GM23338 (cell line): ENCODE measurements around the gene RAC3. TPM values are rescaled to one million over a fixed set of nuclear protein-coding genes. Genes with fewer than 3 reads are reported as not detected.

ENCODE experiments used
- ATAC-seq: fragments of 200-7000 bp; cut with Tn5 transposase; 3 replicates; pipeline ENCODE4 v1.9.1; 2020
- DNase-seq: peaks from one replicate; pipeline ENCODE4 v3.0.0-alpha.2; 2015; ENCODE audit warnings: low spot score
- H2AFZ ChIP-seq: fragments of 200-600 bp; sonication (generic); 2 replicates; pipeline ENCODE4 v1.8.0; 2016; ENCODE audit warnings: antibody characterized with exemption, mild to moderate bottlenecking, moderate library complexity
- H3F3A ChIP-seq: fragments of 200-600 bp; sonication (generic); replicated peaks from 2 replicates; pipeline ENCODE4 v1.8.0; 2017; ENCODE audit warnings: antibody characterized with exemption, mixed run types, low read depth
- H3K27ac ChIP-seq: fragments of 200-600 bp; sonication (generic); 2 replicates; pipeline ENCODE4 v1.6.1; 2016; ENCODE audit warnings: low read depth
- H3K27me3 ChIP-seq: fragments of 200-600 bp; sonication (generic); 2 replicates; pipeline ENCODE4 v1.8.0; 2016; ENCODE audit warnings: mild to moderate bottlenecking, mixed run types, moderate library complexity; ENCODE audit not compliant: insufficient read depth
- H3K36me3 ChIP-seq: fragments of 200-600 bp; sonication (generic); 2 replicates; pipeline ENCODE4 v1.8.0; 2016; ENCODE audit warnings: mild to moderate bottlenecking; ENCODE audit not compliant: insufficient read depth
- H3K4me1 ChIP-seq: fragments of 200-600 bp; sonication (generic); 2 replicates; pipeline ENCODE4 v1.8.0; 2016; ENCODE audit warnings: mild to moderate bottlenecking, moderate library complexity; ENCODE audit not compliant: insufficient read depth
- H3K4me2 ChIP-seq: fragments of 200-600 bp; sonication (generic); 2 replicates; pipeline ENCODE4 v1.7.1; 2017; ENCODE audit warnings: mixed run types
- H3K4me3 ChIP-seq: fragments of 200-600 bp; sonication (generic); 2 replicates; pipeline ENCODE4 v1.6.1; 2016; ENCODE audit warnings: mixed run types
- H3K79me2 ChIP-seq: fragments of 200-600 bp; sonication (generic); replicated peaks from 2 replicates; pipeline ENCODE4 v1.8.0; 2017; ENCODE audit warnings: mild to moderate bottlenecking; ENCODE audit not compliant: insufficient read depth
- H3K9me2 ChIP-seq: fragments of 200-600 bp; sonication (generic); 2 replicates; pipeline ENCODE4 v1.8.0; 2017; ENCODE audit not compliant: insufficient read depth
- H4K20me1 ChIP-seq: fragments of 200-600 bp; sonication (generic); replicated peaks from 2 replicates; pipeline ENCODE4 v1.8.0; 2017; ENCODE audit warnings: mild to moderate bottlenecking; ENCODE audit not compliant: insufficient read depth
- H3K27ac Mint-ChIP-seq: 2 replicates; pipeline ENCODE4 v1.8.0; 2020; ENCODE audit warnings: inconsistent platforms, mild to moderate bottlenecking, moderate library complexity, mixed read lengths
- H3K27me3 Mint-ChIP-seq: 3 replicates; pipeline ENCODE4 v1.8.0; 2022; ENCODE audit warnings: low read depth, mild to moderate bottlenecking, moderate library complexity, mixed read lengths, inconsistent platforms; ENCODE audit not compliant: insufficient read depth, poor library complexity
- H3K36me3 Mint-ChIP-seq: 3 replicates; pipeline ENCODE4 v1.8.0; 2021; ENCODE audit warnings: low read depth, mild to moderate bottlenecking, inconsistent platforms, moderate library complexity, mixed read lengths
- H3K4me1 Mint-ChIP-seq: 3 replicates; pipeline ENCODE4 v1.8.0; 2020; ENCODE audit warnings: mild to moderate bottlenecking, inconsistent platforms, mixed read lengths
- H3K4me3 Mint-ChIP-seq: 3 replicates; pipeline ENCODE4 v1.8.0; 2021; ENCODE audit warnings: moderate library complexity, mild to moderate bottlenecking, inconsistent platforms, mixed read lengths
- H3K9me3 Mint-ChIP-seq: 3 replicates; pipeline ENCODE4 v1.8.0; 2020; ENCODE audit warnings: moderate library complexity, mild to moderate bottlenecking, inconsistent platforms, mixed read lengths
- CREB1 ChIP-seq: fragments of 250-450 bp; sonication (Bioruptor Pico); IDR thresholded peaks from 2 replicates; pipeline ENCODE4 v1.5.0; 2020; ENCODE audit warnings: low read depth, mild to moderate bottlenecking, moderate library complexity
- EZH2 ChIP-seq: fragments of 200-600 bp; sonication (generic); IDR thresholded peaks from one replicate; pipeline ENCODE4 v1.8.0; 2017; ENCODE audit warnings: antibody characterized with exemption, mild to moderate bottlenecking, low read depth; ENCODE audit not compliant: unreplicated experiment
- JUNB ChIP-seq: IDR thresholded peaks from one replicate; pipeline ENCODE4 v1.6.1; 2016; ENCODE audit warnings: antibody characterized with exemption; ENCODE audit not compliant: unreplicated experiment
- NANOG ChIP-seq: IDR thresholded peaks from 2 replicates; pipeline ENCODE4 v1.6.1; 2016; ENCODE audit warnings: antibody characterized with exemption, borderline replicate concordance
- POLR2AphosphoS5 ChIP-seq: IDR thresholded peaks from 2 replicates; pipeline ENCODE4 v1.6.1; 2016; ENCODE audit warnings: antibody characterized with exemption, low read depth
- STAT1 ChIP-seq: IDR thresholded peaks from one replicate; pipeline ENCODE4 v1.6.1; 2016; ENCODE audit warnings: antibody characterized with exemption; ENCODE audit not compliant: unreplicated experiment
- ZNF331 ChIP-seq: fragments of 250-450 bp; sonication (Bioruptor Pico); IDR thresholded peaks from 2 replicates; pipeline ENCODE4 v1.5.0; 2020; ENCODE audit warnings: low read depth, mild to moderate bottlenecking, moderate library complexity
- polyA plus RNA-seq: library from polyadenylated mRNA; unstranded; fragments of >200 nt; fragmentation: Nextera tagmentation; extraction: Ambion mirVana; gene quantifications from 2 replicates; pipeline ENCODE4 v1.2.1, GENCODE V29; 2016
- total RNA-seq: library from RNA; depleted of rRNA; stranded (reverse); fragments of >200 nt; shearing (Covaris generic); gene quantifications from 2 replicates; pipeline ENCODE4 v1.2.3, GENCODE V29; 2014
- TF ChIP-seq, protein P1 (sequence below), 2 experiments: fragments of 200-600 bp in 1 of 2; sonication (generic) in 1 of 2; conservative IDR thresholded peaks; 2 replicates each; pipeline versions ENCODE4 v1.5.1 to v1.6.1; 2016 to 2017; ENCODE audit warnings: antibody characterized with exemption in 2 of 2, low read depth in 2 of 2, mild to moderate bottlenecking in 2 of 2, moderate library complexity in 1 of 2
- TF ChIP-seq, protein P2 (sequence below): IDR thresholded peaks from 2 replicates; pipeline ENCODE4 v1.6.1; 2016; ENCODE audit warnings: antibody characterized with exemption
- TF ChIP-seq, protein P3 (sequence below): IDR thresholded peaks from one replicate; pipeline ENCODE4 v1.6.1; 2018; ENCODE audit warnings: antibody characterized with exemption; ENCODE audit not compliant: unreplicated experiment

The RAC3 gene
- total and polyA plus RNA-seq, 2 experiments from 2014 or later: 31.5 to 293 TPM

DNA sequence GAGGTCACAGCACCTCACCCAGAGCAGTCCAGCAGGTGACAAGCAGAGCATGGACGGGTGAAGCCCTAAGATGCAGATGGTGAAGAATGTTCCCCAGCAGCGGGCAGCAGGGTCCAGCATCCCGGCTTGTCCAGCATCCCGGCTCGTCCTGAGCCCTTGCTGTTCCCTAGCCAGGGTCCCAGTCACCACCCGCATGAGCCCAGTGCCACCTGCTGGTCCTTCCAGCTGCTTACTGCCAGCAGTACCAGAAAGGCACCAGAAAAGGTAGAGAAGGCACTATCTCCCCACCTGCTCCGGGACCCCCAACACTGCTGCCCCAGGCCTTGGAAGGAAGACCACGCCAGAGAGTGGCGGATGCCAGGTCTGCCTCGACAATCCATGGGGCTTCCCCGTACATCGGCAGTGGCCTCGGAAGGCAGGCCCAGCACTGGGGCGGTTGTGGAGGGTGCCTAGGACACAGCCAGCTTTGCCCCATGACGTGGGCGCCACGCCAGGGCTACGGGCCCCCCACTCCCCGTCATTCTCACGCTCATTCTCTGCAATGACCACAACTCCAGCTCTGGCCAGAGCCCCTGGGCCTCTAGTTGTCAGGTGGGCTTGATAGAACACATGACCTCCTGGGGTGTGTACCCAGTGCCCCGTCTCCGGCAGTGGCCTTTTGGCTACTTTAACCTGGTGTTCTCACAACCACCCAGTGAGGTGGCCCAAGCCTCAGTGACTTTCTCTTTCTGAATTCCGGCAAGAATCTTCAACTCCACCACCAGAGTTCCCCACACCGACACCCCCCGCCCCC is 10.2 kb upstream of the RAC3 start:
- H3K36me3 ChIP-seq: no peaks in the 10 kb centered on the region
- H3K27me3 Mint-ChIP-seq: peaks cover 26% of the 10 kb centered on the region
- peak overlapping the region; percentile 95 for H3K4me2 ChIP-seq
- no peaks in the 10 kb centered on the region for H3K9me2 ChIP-seq
- peaks cover 13% of the 10 kb centered on the region; the same call in 1 of the 2 replicates for H3F3A ChIP-seq
- H3K4me1 Mint-ChIP-seq: peaks cover 11% of the 10 kb centered on the region
- H2AFZ ChIP-seq: no peak overlapping the region
- no peaks in the 10 kb centered on the region; the same call in 2 of the 3 replicates for H3K9me3 Mint-ChIP-seq
- peaks cover 6% of the 10 kb centered on the region for H3K36me3 Mint-ChIP-seq
- TF ChIP-seq, protein P1, sequence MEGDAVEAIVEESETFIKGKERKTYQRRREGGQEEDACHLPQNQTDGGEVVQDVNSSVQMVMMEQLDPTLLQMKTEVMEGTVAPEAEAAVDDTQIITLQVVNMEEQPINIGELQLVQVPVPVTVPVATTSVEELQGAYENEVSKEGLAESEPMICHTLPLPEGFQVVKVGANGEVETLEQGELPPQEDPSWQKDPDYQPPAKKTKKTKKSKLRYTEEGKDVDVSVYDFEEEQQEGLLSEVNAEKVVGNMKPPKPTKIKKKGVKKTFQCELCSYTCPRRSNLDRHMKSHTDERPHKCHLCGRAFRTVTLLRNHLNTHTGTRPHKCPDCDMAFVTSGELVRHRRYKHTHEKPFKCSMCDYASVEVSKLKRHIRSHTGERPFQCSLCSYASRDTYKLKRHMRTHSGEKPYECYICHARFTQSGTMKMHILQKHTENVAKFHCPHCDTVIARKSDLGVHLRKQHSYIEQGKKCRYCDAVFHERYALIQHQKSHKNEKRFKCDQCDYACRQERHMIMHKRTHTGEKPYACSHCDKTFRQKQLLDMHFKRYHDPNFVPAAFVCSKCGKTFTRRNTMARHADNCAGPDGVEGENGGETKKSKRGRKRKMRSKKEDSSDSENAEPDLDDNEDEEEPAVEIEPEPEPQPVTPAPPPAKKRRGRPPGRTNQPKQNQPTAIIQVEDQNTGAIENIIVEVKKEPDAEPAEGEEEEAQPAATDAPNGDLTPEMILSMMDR (conservative IDR thresholded peaks at IDR 0.05; ENCODE audit: low read depth in 2 of 2): peak in 1 of 2 experiments; percentile 76
- no peak for TF ChIP-seq JUNB
- peaks cover 3% of the 10 kb centered on the region for H4K20me1 ChIP-seq
- peaks cover 15% of the 10 kb centered on the region for H3K79me2 ChIP-seq
- H3K4me1 ChIP-seq: peaks cover 5% of the 10 kb centered on the region; the same call in 1 of the 2 replicates
- no peak overlapping the region for H3K27ac Mint-ChIP-seq
- H3K4me3 ChIP-seq: peak overlapping the region; percentile 98
- ATAC-seq (no peak), DNase-seq (peak; percentile 53)
- H3K27ac ChIP-seq: no peak overlapping the region
- peak overlapping the region; percentile 85 for H3K4me3 Mint-ChIP-seq
- H3K27me3 ChIP-seq: no peaks in the 10 kb centered on the region

DNA sequence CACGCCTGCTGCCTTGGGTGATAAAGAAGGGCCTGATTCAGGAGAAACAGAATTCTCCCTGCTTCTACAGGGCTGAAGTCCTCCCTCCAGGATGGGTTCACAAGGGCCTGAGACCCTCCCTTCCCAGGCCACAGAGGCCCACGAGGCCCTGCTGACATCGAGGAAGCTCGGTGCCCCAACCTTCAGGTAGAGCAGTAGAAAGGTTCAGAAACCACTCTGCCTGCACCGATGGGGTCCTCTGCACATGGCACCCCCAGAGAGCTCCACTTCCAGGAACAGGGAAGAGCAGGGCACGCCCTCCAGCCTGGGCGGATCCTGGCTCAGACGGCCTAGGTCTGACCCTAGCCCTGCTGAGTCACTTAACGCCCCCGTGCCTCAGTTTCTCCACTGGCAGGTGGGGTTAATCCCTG is 9.6 kb upstream of the RAC3 start:
- Histone ChIP-seq H3K36me3 (no peaks in the 10 kb centered on the region), H4K20me1 (peaks cover 3% of the 10 kb centered on the region), H3K4me2 (peak overlapping the region; percentile 95), H3K79me2 (peaks cover 15% of the 10 kb centered on the region), H3K4me3 (peak overlapping the region; percentile 98), H3K27ac (no peak overlapping the region), H3F3A (peaks cover 13% of the 10 kb centered on the region; the same call in 1 of the 2 replicates), H3K27me3 (no peaks in the 10 kb centered on the region), H3K9me2 (no peaks in the 10 kb centered on the region), H3K4me1 (peaks cover 5% of the 10 kb centered on the region; the same call in 1 of the 2 replicates), H2AFZ (no peak overlapping the region)
- Mint-ChIP-seq H3K27ac (peak overlapping the region; percentile 84), H3K4me1 (peaks cover 11% of the 10 kb centered on the region), H3K27me3 (peaks cover 26% of the 10 kb centered on the region), H3K9me3 (no peaks in the 10 kb centered on the region; the same call in 2 of the 3 replicates), H3K36me3 (peaks cover 6% of the 10 kb centered on the region), H3K4me3 (peak overlapping the region; percentile 85)
- ATAC-seq: no peak
- DNase-seq: no peak
- TF ChIP-seq STAT1 (no peak), POLR2AphosphoS5 (no peak), JUNB (no peak), CREB1 (CRISPR knock-in tag) (no peak), NANOG (no peak), EZH2 (no peak), ZNF331 (CRISPR knock-in tag) (no peak)
- TF ChIP-seq, protein P2, sequence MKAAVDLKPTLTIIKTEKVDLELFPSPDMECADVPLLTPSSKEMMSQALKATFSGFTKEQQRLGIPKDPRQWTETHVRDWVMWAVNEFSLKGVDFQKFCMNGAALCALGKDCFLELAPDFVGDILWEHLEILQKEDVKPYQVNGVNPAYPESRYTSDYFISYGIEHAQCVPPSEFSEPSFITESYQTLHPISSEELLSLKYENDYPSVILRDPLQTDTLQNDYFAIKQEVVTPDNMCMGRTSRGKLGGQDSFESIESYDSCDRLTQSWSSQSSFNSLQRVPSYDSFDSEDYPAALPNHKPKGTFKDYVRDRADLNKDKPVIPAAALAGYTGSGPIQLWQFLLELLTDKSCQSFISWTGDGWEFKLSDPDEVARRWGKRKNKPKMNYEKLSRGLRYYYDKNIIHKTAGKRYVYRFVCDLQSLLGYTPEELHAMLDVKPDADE: no peak
- TF ChIP-seq, protein P3, sequence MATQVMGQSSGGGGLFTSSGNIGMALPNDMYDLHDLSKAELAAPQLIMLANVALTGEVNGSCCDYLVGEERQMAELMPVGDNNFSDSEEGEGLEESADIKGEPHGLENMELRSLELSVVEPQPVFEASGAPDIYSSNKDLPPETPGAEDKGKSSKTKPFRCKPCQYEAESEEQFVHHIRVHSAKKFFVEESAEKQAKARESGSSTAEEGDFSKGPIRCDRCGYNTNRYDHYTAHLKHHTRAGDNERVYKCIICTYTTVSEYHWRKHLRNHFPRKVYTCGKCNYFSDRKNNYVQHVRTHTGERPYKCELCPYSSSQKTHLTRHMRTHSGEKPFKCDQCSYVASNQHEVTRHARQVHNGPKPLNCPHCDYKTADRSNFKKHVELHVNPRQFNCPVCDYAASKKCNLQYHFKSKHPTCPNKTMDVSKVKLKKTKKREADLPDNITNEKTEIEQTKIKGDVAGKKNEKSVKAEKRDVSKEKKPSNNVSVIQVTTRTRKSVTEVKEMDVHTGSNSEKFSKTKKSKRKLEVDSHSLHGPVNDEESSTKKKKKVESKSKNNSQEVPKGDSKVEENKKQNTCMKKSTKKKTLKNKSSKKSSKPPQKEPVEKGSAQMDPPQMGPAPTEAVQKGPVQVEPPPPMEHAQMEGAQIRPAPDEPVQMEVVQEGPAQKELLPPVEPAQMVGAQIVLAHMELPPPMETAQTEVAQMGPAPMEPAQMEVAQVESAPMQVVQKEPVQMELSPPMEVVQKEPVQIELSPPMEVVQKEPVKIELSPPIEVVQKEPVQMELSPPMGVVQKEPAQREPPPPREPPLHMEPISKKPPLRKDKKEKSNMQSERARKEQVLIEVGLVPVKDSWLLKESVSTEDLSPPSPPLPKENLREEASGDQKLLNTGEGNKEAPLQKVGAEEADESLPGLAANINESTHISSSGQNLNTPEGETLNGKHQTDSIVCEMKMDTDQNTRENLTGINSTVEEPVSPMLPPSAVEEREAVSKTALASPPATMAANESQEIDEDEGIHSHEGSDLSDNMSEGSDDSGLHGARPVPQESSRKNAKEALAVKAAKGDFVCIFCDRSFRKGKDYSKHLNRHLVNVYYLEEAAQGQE: no peak
- TF ChIP-seq, protein P1 (conservative IDR thresholded peaks at IDR 0.05; ENCODE audit: low read depth in 2 of 2): no peak
